ENCODE measurements around the gene STK10. TPM values are rescaled to one million over a fixed set of nuclear protein-coding genes. Genes with fewer than 3 reads are reported as not detected.

Gene STK10
- total and polyA plus RNA-seq, 7 experiments from 2014 or later: 55.7 to 474 (median 295) TPM

DNA sequence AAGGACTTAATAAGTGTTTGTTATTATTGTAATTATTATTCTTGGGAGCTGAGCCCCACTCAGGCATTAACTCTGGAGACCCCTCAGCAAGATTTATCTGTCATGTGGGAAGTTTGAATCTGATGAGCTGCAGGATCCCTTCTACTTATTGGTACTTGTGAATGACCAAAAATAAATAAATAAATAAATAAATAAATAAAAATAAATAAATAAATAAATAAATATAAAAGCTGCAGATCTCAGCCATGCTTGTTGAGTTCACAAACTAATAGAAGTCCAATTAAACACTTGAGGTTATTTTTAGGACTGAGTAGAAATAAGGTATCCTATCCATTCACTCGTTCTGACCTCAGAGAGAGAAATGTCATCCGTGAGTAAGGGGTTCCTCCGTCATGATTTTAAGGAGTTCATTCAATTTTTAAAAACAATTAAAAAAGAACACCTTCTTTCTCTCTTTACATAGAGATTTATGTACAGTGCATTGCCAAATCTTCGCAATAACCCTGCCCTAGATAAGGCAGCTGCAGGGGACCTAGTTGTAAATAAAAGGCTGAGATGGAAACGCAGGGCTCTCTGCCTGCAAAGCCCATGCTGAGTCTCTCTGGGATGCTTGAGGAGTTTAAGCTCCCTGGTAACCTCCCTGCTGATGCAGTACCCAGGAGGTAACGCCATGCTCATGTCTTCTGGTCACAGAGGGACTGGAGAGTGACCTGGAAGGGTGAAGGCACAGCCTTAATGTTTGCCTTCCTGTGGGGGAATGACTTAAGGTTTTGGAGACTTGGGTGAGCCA, 7.2 kb upstream of the STK10 start:
- Histone ChIP-seq H3K4me3 (ENCODE audit: low read length) (no peak overlapping the region), H3K27ac (ENCODE audit: low read depth, low read length) (no peak overlapping the region), H3K27me3 (ENCODE audit: control insufficient read depth in 2 of 2, insufficient read depth in 2 of 2, low read length in 2 of 2) (no peaks in the 10 kb centered on the region), H3K9me3 (ENCODE audit: control insufficient read depth in 2 of 3, low read length in 3 of 3) (no peaks in the 10 kb centered on the region), H3K36me3 (ENCODE audit: control insufficient read depth in 2 of 3, insufficient read depth in 3 of 3, low read length in 3 of 3) (no peaks in the 10 kb centered on the region), H3K4me1 (ENCODE audit: control insufficient read depth in 2 of 2, insufficient read depth in 2 of 2, low read length in 2 of 2) (no peaks in the 10 kb centered on the region)
- ATAC-seq: no peak
- POLR2A ChIA-PET: interaction anchor here (0.7 to 1.1 kb wide), 2 partner anchors 11 to 21 kb away, joined by 4 read pairs; no protein-coding TSS in a partner anchor
- no peaks in the 10 kb centered on the region for H3K36me3 Mint-ChIP-seq
- DNase-seq: no peak
- peaks cover 0 to 22% (median 5%) of the 10 kb centered on the region in 5 donors for H3K27me3 Mint-ChIP-seq
- H3K4me1 Mint-ChIP-seq: peaks cover 0 to 4% (median 0%) of the 10 kb centered on the region in 7 donors
- H3K9me3 Mint-ChIP-seq: peaks cover 0 to 2% (median 0%) of the 10 kb centered on the region in 11 donors
- CTCF ChIA-PET: interaction anchor here (0.6 to 0.7 kb wide), 2 partner anchors 24 to 189 kb away, joined by 6 to 8 read pairs; no protein-coding TSS in a partner anchor
- H3K4me3 Mint-ChIP-seq: no peak overlapping the region
- intact Hi-C loops (cut with micrococcal nuclease): no loop called here
- H3K27ac Mint-ChIP-seq: no peak overlapping the region

GRCh38 chr5:172193872-172194271, 5.8 kb upstream of the STK10 start, which contains the start of gene EFCAB9:
EFCAB9 (plus strand) TSS chr5:172194172; CDS start chr5:172194173, 1 bp downstream.
- Histone ChIP-seq H3K27ac (ENCODE audit: low read depth, low read length) (no peak within 1 kb of the TSS), H3K4me3 (ENCODE audit: low read length) (no peak within 1 kb of the TSS), H3K27me3 (ENCODE audit: control insufficient read depth in 2 of 2, insufficient read depth in 2 of 2, low read length in 2 of 2) (no peaks in the 10 kb centered on the region), H3K9me3 (ENCODE audit: control insufficient read depth in 2 of 3, low read length in 3 of 3) (no peaks in the 10 kb centered on the region), H3K36me3 (ENCODE audit: control insufficient read depth in 2 of 3, insufficient read depth in 3 of 3, low read length in 3 of 3) (no peaks in the 10 kb centered on the region), H3K4me1 (ENCODE audit: control insufficient read depth in 2 of 2, insufficient read depth in 2 of 2, low read length in 2 of 2) (no peaks in the 10 kb centered on the region)
- H3K9me3 Mint-ChIP-seq: peaks cover 0 to 5% (median 0%) of the 10 kb centered on the region in 11 donors
- ChIA-PET POLR2A (interaction anchor here (0.7 kb wide), 1 partner anchor 127 kb away, joined by 3 read pairs; no protein-coding TSS in a partner anchor), CTCF (interaction anchor here (0.8 kb wide), 1 partner anchor 88 kb away, joined by 3 read pairs; no protein-coding TSS in a partner anchor)
- H3K27ac Mint-ChIP-seq: no peak within 1 kb of the TSS
- no peak within 1 kb of the TSS for H3K4me3 Mint-ChIP-seq
- DNase-seq: no peak
- H3K36me3 Mint-ChIP-seq: no peaks in the 10 kb centered on the region
- H3K27me3 Mint-ChIP-seq: peaks cover 0 to 25% (median 1%) of the 10 kb centered on the region in 5 donors
- H3K4me1 Mint-ChIP-seq: peaks cover 0 to 9% (median 0%) of the 10 kb centered on the region in 7 donors
- intact Hi-C loops (cut with micrococcal nuclease): no loop called here
- no peak for ATAC-seq

GRCh38 chr5:172189693-172190296, 1.8 kb upstream of the STK10 start:
- H3K4me1 ChIP-seq (ENCODE audit: control insufficient read depth in 2 of 2, insufficient read depth in 2 of 2, low read length in 2 of 2): no peaks in the 10 kb centered on the region
- Mint-ChIP-seq H3K4me3 (no peak overlapping the region), H3K27me3 (peaks cover 0 to 11% (median 0%) of the 10 kb centered on the region in 5 donors), H3K36me3 (peaks cover 0 to 24% (median 3%) of the 10 kb centered on the region in 5 donors), H3K4me1 (peaks cover 4 to 20% (median 11%) of the 10 kb centered on the region in 7 donors), H3K27ac (peak overlapping the region in 1 of 9 donors; percentile 40), H3K9me3 (peaks cover 0 to 2% (median 0%) of the 10 kb centered on the region in 11 donors)
- no peak overlapping the region for H3K4me3 ChIP-seq (ENCODE audit: low read length)
- H3K27ac ChIP-seq (ENCODE audit: low read depth, low read length): no peak overlapping the region
- intact Hi-C loops (cut with micrococcal nuclease): loop anchor here (2.0 to 10.0 kb wide), 10 partner anchors 39 to 1857 kb away; partner anchors contain the start of genes BNIP1 (in 1 of the 2), CPEB4 (in 1 of the 2), FBXW11 (in 1 of the 2) and NPM1 (in 1 of the 2)
- DNase-seq: no peak
- ChIA-PET CTCF (interaction anchor here (0.5 to 5.9 kb wide), 12 partner anchors 15 to 278 kb away, joined by 3 to 113 read pairs (median 4); no protein-coding TSS in a partner anchor), POLR2A (interaction anchor here (0.6 to 9.8 kb wide), 6 partner anchors 10 to 183 kb away, joined by 3 to 562 read pairs (median 30); partner anchors contain the start of gene FBXW11)
- H3K36me3 ChIP-seq (ENCODE audit: control insufficient read depth in 2 of 3, insufficient read depth in 3 of 3, low read length in 3 of 3): peaks cover 0 to 9% (median 0%) of the 10 kb centered on the region in 3 experiments
- ATAC-seq: no peak
- no peaks in the 10 kb centered on the region for H3K9me3 ChIP-seq (ENCODE audit: control insufficient read depth in 2 of 3, low read length in 3 of 3)
- no peaks in the 10 kb centered on the region for H3K27me3 ChIP-seq (ENCODE audit: control insufficient read depth in 2 of 2, insufficient read depth in 2 of 2, low read length in 2 of 2)

- no peaks in the 10 kb centered on the region for H3K27me3 ChIP-seq (ENCODE audit: control insufficient read depth in 2 of 2, insufficient read depth in 2 of 2, low read length in 2 of 2)
- peaks cover 0 to 11% (median 0%) of the 10 kb centered on the region in 5 donors for H3K27me3 Mint-ChIP-seq
- ATAC-seq (no peak), DNase-seq (peak in 1 of 9 donors; percentile 8)
- H3K27ac ChIP-seq (ENCODE audit: low read depth, low read length): no peak overlapping the region
- peaks cover 8 to 26% (median 18%) of the 10 kb centered on the region in 7 donors for H3K4me1 Mint-ChIP-seq
- H3K9me3 ChIP-seq (ENCODE audit: control insufficient read depth in 2 of 3, low read length in 3 of 3): no peaks in the 10 kb centered on the region
- H3K36me3 Mint-ChIP-seq: peaks cover 0 to 30% (median 3%) of the 10 kb centered on the region in 5 donors
- POLR2A ChIA-PET: interaction anchor here (0.7 to 9.8 kb wide), 12 partner anchors 9 to 184 kb away, joined by 3 to 562 read pairs (median 9); partner anchors contain the start of gene FBXW11
- H3K4me3 ChIP-seq (ENCODE audit: low read length): no peak overlapping the region
- peaks cover 5 to 7% of the 10 kb centered on the region in 2 donors for H3K4me1 ChIP-seq (ENCODE audit: control insufficient read depth in 2 of 2, insufficient read depth in 2 of 2, low read length in 2 of 2)
- peaks cover 0 to 9% (median 0%) of the 10 kb centered on the region in 3 experiments for H3K36me3 ChIP-seq (ENCODE audit: control insufficient read depth in 2 of 3, insufficient read depth in 3 of 3, low read length in 3 of 3)
- intact Hi-C loops (cut with micrococcal nuclease): loop anchor here (1.0 to 10.0 kb wide), 20 partner anchors 14 to 1857 kb away; partner anchors contain the start of genes FBXW11 (in 2 of the 2), NPM1 (in 2 of the 2), UBTD2 (in 2 of the 2) and BNIP1 (in 1 of the 2)
- CTCF ChIA-PET: interaction anchor here (0.5 to 5.9 kb wide), 30 partner anchors 11 to 599 kb away, joined by 3 to 113 read pairs (median 4); partner anchors contain the start of gene FBXW11
- H3K4me3 Mint-ChIP-seq: peak overlapping the region in 9 of 10 donors; percentile 80 to 99 (median 84)
- peak overlapping the region in 2 of 9 donors; percentile 84 to 95 for H3K27ac Mint-ChIP-seq
- peaks cover 0 to 2% (median 0%) of the 10 kb centered on the region in 11 donors for H3K9me3 Mint-ChIP-seq
Observed at GRCh38 chr5:172188893-172189692, 1.1 kb upstream of the STK10 start.

GRCh38 chr5:172187118-172188032, 649 bp downstream of the STK10 start:
- Mint-ChIP-seq H3K27ac (peak overlapping the region; percentile 91 to 100 (median 97)), H3K36me3 (peaks cover 4 to 36% (median 7%) of the 10 kb centered on the region in 5 donors), H3K27me3 (peaks cover 0 to 11% (median 0%) of the 10 kb centered on the region in 5 donors), H3K4me3 (peak overlapping the region; percentile 96 to 100 (median 99)), H3K4me1 (peaks cover 15 to 39% (median 34%) of the 10 kb centered on the region in 7 donors), H3K9me3 (peaks cover 0 to 2% (median 0%) of the 10 kb centered on the region in 11 donors)
- ChIA-PET POLR2A (interaction anchor here (0.6 to 9.8 kb wide), 17 partner anchors 15 to 181 kb away, joined by 3 to 562 read pairs (median 9); partner anchors contain the start of gene FBXW11), CTCF (interaction anchor here (0.6 to 5.9 kb wide), 18 partner anchors 9 to 871 kb away, joined by 3 to 113 read pairs (median 6); no protein-coding TSS in a partner anchor)
- peak; percentile 36 to 85 (median 58) for DNase-seq
- peak; percentile 43 for ATAC-seq
- Histone ChIP-seq H3K4me3 (ENCODE audit: low read length) (peak overlapping the region; percentile 89), H3K27me3 (ENCODE audit: control insufficient read depth in 2 of 2, insufficient read depth in 2 of 2, low read length in 2 of 2) (no peaks in the 10 kb centered on the region), H3K36me3 (ENCODE audit: control insufficient read depth in 2 of 3, insufficient read depth in 3 of 3, low read length in 3 of 3) (peaks cover 0 to 9% (median 0%) of the 10 kb centered on the region in 3 experiments), H3K27ac (ENCODE audit: low read depth, low read length) (peak overlapping the region; percentile 94), H3K9me3 (ENCODE audit: control insufficient read depth in 2 of 3, low read length in 3 of 3) (no peaks in the 10 kb centered on the region), H3K4me1 (ENCODE audit: control insufficient read depth in 2 of 2, insufficient read depth in 2 of 2, low read length in 2 of 2) (peaks cover 21 to 24% of the 10 kb centered on the region in 2 donors)
- intact Hi-C loops (cut with micrococcal nuclease): loop anchor here (1.0 to 10.0 kb wide), 22 partner anchors 8 to 1855 kb away; partner anchors contain the start of genes FBXW11 (in 2 of the 2), NPM1 (in 2 of the 2), UBTD2 (in 2 of the 2) and BNIP1 (in 1 of the 2)

Data from naive thymus-derived CD4-positive, alpha-beta T cell (primary cell).